HPDE6-E6E7 (cell line): Measurements from ENCODE around the gene LETMD1.
A peak's percentile ranks its signal among the peaks of the same experiment; 100 is the strongest.

ENCODE experiments used
- DNase-seq: peaks from one replicate; pipeline ENCODE4 v3.0.0; 2011; ENCODE audit warnings: missing footprints; ENCODE audit errors: extremely low spot score

LETMD1 gene

DNA sequence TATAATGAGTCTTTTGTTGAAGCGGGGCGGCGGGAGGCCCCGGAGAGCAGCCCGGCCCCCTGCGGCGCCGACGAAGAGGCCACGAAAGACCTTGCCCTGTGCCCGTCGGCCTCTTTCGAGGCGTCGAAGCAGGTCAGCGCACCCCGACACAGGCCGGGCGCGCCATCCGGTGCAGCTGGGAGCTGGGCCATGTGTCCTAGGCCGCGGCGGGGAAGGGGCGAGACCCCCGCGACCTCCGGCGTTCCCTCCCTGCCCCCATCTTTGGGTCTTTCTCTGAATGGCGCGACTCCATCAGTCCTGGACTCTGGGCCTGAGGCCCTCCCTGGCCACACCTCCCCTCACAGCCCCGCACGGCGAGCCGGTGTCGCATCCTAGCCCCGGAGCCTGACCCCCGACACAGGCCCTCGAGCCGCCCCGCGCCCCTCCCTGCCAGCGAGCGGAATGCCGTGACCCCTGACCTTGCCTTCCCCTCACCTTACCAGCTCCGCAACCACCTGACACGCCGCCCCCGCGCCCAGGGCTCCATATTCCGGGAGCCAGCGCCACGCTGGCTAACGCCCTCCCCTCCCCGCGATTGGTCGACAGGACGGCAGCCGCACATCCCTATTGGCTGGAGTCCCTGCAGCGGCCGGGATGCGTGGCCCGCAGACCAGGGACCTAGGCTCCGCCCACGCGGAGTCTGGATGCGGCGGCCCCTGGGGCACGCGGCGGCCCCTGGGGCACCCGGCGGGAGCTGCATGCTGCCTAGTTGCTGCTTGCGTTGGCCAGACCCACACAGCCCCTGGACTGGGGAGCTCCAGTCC lies 22.1 kb upstream of the LETMD1 start, which contains the start of gene SLC11A2:
Gene SLC11A2 (minus strand): TSS at position 549 of the 803 bp plus-strand sequence. CDS start 15,656 bp downstream, outside the sequence.
- peak; percentile 94 for DNase-seq

DNA sequence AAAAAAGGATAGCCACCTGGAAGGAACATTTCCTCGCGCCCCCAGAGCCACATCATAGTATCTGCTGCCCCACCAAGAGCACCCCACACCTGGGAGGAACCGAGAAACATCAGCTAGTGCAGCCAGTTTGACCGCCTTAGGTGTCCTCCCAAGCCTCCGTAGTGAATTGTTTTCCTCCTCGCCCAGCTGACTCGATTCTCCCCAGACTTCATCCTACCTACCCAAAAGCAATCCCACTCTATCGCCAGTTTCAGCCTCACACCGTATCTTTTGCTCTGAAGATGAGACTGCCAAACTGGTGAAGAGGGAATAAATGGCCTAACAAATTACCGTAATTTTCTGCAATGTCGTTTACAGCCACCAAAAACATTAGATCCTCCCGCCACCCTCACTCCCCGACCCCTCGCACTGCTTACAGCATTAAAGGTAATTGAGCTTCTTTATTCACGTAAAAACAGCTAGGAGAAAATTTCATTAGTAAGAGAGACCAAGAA lies 20.7 kb upstream of the LETMD1 start:
- no peak for DNase-seq

DNA sequence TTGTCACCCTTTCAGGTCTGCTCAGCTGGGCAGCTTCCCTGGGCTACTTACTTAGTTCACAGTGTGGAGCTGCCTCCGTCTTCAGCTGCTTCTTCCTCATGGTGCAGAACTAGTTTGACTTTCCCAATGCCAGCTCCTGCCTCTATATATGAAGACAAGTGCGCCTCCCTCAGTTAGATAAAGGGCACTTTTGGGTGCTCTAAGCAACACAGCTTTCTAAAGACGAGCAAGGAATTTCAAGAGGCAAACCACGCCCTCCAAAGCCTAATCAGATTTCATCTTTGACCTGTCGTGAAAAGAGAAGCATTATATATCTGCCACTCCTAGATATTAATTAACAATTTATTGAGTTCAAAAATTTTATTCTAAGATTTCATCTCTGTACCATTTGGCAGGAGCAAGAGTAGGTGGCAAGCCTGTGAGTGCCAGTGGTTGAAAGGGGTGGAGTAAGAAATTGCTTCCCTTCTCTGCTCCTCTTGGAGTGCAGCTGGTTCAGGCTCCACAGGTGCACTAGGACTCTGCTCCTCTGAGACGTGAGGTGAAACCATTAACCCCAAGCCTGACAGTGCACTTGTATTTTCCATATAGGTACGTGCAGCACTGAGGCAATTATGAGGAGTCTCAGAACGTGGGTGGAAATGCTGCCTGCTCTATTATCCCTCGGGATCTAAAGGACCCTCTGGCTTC lies 19.9 kb upstream of the LETMD1 start:
- DNase-seq: peak; percentile 31

DNA sequence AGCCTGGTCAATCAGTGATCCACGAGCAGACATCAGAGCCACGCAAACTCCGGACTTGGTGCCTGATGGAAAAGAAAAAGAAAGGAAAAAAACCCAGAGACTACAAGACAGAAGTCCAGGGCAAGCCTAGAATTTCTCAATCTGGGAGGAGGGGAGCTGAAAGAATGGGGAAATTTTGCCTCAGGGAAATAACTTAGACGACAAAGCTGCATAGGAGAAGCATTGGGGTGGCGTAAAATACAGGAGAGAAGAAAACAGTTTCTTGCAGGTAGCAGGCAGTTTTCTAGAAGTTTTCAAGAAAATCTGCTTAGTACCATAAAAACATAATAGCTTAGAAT lies 19.3 kb upstream of the LETMD1 start:
- no peak for DNase-seq

DNA sequence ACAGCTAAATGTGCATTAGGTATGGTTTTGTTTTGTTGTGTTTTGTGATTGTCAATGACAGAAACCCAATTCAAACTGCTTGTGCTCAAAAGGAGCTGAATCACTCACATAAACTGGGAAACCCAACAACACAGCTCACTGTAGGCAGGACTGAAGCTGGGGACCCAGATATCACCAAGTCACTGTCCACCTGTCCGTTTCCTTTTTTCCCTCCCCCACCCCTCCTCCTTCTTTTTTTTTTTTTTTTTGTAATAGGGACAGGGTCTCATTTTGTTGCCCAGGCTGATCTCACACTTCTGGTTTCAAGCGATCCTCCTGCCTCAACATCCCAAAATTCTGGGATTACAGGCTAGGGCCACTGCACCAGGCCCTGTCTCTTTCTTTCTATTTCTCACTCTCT lies 15.1 kb upstream of the LETMD1 start:
- no peak for DNase-seq

DNA sequence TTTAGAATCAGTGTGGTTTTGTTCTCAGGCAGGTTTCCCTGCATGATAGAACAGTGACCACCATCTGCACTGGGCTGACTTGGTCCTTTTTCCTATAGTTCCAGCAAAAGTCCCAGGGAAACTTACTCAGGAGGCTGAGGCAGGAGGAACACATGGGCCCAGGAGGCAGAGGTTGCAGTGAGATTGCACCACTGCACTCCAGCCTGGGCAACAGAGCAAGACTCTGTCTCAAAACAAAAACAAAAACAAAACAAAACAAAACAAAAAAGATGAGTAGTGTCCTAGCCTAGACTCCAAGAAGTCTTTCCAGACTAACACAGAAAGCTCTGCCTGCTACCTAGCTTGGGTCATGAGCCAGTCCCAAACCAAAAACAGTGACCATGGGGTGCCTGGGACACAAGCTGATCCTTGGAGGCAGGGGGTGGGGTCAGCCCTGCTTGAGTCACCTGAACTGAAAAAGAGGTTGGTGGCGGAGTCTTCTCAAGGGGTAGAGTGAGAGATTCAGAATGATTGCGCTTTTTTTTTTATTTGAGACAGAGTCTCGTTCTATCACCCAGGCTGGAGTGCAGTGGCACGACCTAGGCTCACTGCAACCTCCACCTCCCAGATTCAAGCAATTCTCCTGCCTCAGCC lies 14.6 kb upstream of the LETMD1 start:
- DNase-seq: no peak

DNA sequence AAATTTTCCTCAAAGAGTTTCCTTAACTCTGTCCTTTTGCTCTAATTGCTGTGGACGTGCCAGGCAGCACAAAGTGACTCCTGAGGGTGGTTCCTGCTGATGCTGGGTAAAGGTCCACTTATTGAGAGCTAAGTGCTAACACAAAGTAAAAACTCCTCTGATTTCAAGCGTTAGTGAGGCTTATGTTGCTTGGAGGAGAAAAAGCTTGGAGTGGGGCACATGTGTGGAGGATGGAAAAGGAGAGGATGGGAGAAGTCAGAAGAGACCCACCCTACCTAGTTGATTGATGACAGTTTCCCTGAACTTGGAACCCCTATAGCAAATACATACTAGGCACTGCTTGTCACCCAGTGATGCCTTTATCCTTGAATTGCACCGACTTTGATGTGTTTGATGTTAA lies 11.8 kb upstream of the LETMD1 start:
- no peak for DNase-seq

DNA sequence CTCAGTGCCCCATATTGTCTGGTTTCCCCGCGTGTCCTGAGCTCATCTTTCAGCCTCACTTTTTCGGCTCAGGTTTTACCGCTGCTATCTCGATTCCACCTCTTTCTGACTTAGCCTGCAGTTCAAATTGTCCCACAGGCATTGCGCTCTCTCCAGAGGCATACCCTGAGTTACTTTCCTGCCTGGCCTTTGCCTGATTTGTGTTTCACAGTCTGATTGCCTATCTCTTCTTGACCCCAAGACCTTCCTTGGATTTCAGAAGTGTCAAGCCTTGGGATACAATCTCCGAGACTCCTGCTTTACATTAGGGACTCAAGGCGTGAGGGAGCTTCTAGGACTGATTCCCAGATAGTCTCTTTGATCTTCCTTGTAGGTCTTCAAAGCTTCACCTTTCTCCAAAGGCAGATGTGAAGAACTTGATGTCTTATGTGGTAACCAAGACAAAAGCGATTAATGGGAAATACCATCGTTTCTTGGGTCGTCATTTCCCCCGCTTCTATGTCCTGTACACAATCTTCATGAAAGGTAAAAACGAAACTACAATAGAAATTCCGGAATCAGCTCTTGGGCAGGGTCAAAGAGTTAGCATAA lies 629 bp downstream of the LETMD1 start:
- no peak for DNase-seq

DNA sequence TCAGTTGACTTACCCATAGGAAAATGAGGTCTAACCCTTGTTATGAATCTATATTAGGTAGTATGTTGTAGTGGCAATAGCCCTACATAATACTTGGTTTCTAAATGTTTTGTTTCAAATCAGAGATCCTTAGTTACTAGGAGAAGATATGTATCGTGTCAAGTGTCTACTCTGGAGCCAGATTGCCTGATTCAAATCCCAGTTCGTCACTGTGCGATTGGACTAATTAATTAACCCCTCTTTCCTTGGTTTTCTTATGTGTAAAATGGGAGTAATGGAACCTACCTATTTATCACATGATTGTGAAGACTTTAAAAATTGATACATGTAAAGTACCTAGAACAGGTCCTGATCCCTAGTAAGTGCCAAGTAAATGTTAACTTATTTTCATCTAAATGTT lies 1.4 kb downstream of the LETMD1 start:
- no peak for DNase-seq

DNA sequence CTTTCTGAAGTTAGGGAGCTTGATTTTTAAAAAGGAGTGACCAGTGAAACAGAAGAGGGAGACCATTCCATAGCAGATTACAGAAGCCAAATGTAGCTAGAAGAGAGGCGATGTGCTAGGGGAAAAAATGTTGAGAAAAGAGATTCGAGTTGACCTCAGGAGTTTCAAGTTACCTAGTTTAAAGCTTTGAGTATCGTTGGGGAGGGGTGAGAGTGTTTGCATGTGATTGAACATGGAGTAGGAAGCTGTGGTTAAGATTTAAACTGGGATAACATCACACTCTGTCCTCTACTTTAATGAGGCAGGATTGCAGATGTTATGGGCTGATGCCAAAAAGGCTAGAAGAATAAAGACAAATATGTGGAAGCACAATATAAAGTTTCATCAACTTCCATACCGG lies 3.7 kb downstream of the LETMD1 start:
- no peak for DNase-seq

DNA sequence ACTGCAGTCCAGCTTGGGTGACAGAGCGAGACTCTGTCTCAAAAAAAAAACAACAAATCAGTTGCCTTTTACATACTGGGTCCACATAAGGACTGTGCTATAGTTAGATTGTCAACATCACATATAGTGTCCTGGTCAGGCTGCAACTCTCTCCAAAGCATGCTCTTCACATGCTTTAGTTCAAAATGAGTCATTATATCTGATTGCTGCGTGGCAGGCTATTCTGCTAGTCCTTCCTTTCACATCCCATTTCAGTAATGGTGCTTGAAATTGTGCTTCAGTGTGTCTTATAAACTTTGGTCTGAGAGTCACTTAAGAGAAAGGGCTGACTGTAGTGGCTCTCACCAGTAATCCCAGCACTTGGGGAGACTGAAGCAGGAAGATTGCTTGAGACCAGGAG lies 6.9 kb downstream of the LETMD1 start:
- no peak for DNase-seq

DNA sequence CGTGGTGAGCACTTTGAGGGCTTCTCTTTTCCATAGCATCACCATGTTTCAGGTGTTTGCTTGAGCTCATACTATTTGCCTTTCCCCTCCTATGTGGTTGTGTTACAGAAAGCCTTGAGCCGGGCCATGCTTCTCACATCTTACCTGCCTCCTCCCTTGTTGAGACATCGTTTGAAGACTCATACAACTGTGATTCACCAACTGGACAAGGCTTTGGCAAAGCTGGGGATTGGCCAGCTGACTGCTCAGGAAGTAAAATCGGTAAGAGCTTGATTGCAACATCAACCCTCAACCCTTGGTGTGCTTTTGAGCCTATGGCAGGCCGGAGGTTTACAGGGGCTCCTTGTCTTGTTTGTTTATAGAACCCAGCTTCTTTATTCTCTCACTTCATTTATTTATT lies 8.1 kb downstream of the LETMD1 start:
- DNase-seq: peak; percentile 84

DNA sequence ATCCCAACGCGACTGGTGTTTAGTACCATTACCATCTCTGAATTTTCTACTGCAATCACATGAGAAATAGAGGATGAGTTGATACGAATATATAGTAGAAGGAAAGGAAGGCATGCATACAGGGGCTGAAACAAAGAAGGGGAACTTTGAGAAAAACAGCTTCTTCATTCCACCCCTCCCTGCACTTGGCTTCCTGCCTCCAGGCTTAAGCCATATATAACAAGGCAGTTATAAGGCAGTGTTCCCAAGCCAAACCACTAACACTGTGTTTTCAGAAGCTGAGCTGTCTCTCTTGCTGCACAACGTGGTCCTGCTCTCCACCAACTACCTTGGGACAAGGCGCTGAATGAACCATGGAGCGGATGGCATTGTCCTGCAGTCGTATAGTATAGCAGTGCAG lies 11.0 kb downstream of the LETMD1 start:
- DNase-seq: no peak

DNA sequence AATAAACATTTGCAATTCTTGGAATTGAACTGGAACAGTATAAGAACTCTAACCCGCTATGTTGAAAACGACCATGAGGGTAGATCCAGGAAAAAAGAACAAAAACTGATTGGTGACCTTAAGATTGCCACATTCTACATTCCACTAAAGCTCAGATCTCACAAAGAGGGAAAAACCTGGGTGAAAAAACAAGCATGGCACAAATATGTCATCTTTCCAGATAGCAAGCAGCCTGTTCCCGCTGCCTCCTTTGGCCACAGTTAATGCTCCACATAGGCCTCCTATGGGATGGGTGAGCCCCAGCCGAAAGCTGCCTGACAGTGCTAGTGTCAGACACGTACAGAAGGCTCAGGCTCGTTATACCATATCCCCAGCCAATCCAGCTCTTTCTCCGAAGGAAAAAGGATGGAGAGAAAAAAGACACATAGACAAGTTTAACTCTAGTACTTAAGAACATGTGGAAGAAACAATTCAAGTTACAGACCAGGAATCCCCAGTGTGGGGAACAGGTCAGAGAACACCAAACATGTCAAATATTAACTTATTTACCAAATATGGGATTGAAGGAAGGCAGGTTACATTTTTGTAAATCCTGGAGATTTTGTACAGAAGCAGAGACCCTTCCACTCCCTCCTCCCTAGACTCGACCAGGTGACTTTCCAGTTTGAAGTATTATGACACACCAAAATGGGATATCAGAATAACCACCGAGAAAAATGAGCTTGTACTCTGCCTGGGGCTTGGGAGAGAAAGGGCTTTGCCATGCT lies 14.7 kb downstream of the LETMD1 start:
- DNase-seq: no peak

DNA sequence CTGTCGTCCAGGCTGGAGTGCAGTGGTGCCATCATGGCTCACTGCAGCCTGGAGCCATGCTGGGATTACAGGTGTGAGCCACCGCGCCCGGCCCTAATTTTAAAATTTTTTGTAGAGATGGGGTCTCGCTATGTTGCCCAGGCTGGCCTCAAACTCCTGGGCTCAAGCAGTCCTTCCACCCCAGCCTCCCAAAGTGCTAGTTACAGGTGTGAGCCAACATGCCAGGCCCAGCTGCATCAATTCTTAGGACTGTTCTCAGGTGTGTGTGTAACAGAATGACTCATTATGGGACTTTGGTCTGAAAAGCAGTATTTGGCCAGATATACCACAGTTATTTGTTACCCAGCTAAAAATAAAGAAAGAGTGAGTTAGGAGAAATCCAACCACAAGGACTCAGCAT lies 17.4 kb downstream of the LETMD1 start:
- no peak for DNase-seq

DNA sequence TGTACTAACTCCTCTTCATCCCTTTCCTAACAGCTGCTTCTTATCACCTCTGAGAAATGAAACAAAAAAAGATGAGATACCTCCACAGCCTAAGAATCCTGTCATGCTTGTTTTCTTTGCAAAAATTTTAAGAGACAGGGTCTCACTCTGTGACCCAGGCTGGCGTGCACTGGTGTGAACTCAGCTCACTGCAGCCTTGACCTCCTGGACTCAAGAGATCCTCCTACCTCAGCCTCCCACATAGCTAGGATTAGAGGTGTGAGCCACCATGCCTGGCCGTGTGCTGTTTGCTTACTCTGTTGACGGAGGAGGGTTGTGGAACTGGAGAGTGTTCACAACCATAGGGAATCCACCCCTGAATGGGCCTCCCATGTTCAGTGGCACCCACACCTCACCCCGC lies 19.1 kb downstream of the LETMD1 start:
- DNase-seq: no peak

DNA sequence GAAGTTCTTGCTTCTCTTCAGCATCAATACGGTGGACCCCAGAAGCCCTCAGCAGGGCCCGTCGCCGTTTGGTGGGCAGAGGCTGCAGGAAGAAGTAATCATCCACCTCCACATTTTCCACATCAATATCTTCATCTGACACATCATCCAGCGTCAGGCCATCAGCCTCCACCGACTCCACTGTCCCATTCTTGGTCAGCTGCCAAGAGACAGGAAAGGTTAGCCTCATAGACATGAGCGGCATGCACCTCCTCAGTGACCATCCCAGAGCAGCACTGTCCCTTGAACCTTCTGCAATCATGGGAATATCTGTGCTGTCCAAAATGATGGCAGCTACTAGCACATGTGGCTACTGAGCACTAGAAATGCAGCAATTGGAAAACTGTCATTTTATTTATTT lies 19.6 kb downstream of the LETMD1 start:
- no peak for DNase-seq

DNA sequence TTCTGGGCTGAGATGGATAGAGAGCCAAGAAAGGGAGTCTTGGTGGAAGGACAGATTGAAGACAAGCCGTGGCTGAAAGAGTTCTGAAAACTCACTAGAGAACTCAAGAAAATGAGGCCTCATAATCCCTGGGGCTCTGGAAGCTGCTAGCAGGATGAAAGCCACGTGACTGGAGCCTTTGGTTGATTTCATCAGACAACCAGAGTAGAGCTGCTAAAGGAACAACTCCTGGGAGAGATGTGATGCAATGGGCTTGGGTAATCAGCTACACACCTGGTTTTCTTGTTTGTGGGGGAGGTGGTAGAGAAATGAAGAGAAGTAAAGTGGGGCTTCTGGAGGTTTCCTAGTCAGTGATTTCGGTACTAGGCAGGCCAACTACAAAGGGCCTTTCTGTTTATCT lies 21.9 kb downstream of the LETMD1 start:
- peak; percentile 75 for DNase-seq

DNA sequence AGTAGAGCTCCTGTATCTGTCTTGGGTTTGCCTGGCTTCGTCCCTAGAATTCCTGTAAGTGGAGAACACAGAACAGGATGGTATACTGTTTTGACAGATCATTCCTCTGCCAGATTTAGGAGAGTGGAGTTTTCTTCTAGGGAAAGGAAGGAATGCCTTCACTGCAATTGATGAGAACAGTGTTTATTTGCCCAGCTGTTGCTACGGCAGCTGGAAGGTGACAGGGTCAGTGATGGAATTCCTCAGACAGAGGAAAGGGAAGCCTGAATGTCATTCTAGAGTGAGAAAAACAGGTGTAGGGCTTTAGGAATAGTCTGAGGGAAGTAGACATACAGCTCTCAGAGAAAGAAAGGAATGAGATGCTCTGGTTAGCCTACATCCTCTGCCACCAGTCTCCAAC lies 23.5 kb downstream of the LETMD1 start:
- no peak for DNase-seq

DNA sequence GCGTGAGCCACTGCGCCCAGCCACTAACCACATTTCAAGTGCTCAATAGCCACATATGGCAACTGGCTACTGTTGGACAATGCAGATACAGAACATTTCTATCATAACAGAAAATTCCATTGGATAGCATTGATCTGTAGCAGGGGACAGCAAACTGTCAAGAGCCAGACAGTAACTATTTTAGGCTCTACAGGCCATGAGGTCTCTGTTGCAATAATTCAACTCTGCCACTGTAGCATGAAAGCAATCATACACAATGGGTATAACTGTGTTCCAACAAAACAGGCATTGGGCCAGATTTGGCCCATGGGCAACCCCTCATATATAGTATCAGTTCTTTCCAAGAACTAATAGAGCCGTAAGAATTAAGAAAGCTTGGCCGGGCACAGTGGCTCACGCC lies 27.3 kb downstream of the LETMD1 start:
- no peak for DNase-seq

DNA sequence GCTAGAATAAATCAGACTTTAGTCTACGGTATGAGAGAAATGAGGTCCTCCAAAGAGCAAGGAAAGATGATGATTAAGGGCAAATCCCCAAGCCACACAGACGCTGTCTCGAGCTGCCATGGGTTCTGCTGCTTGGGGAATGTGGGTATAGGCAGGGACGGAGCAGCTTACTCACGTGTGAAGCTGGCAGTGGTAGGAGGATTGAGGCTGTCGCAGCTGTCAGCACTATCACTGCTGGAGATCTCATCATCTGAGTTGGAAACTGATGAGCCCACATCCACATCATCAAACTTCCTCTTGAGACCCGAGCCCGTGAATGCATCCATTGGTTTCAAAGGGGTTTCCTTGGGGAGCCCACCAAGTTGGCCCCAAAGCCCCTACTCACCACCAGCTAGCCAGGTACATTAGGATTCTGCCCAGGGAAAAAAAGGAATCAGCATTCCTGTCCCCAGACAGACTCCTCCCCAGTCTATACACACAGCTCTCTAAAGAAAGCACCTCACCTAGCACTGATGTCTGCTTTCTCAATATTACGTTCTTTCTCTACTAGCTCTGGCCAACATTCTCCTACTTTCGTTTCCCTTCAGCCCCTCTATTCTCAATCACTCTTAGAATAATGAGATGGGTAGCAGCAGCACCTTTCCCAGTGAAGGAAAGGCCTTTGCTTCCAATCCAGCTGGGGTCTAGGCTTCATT lies 28.3 kb downstream of the LETMD1 start:
- no peak for DNase-seq
